IPS-NIHi7 (cell line): ENCODE measurements around the gene FXN.
"Not testable (repeated sequence)": the region's sequence is repeated elsewhere in the genome, so short reads cannot be mapped to it uniquely, and the experiment has no call there.

ENCODE experiments used
- DNase-seq: peaks from one replicate; pipeline ENCODE4 v3.0.0; 2012; ENCODE audit warnings: mixed read lengths; ENCODE audit errors: extremely low spot score

Gene FXN

DNA sequence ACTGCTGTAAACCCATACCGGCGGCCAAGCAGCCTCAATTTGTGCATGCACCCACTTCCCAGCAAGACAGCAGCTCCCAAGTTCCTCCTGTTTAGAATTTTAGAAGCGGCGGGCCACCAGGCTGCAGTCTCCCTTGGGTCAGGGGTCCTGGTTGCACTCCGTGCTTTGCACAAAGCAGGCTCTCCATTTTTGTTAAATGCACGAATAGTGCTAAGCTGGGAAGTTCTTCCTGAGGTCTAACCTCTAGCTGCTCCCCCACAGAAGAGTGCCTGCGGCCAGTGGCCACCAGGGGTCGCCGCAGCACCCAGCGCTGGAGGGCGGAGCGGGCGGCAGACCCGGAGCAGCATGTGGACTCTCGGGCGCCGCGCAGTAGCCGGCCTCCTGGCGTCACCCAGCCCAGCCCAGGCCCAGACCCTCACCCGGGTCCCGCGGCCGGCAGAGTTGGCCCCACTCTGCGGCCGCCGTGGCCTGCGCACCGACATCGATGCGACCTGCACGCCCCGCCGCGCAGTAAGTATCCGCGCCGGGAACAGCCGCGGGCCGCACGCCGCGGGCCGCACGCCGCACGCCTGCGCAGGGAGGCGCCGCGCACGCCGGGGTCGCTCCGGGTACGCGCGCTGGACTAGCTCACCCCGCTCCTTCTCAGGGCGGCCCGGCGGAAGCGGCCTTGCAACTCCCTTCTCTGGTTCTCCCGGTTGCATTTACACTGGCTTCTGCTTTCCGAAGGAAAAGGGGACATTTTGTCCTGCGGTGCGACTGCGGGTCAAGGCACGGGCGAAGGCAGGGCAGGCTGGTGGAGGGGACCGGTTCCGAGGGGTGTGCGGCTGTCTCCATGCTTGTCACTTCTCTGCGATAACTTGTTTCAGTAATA is at the start of gene FXN:
Gene FXN, plus strand, starts transcription at position 315 of the 871 bp plus-strand sequence. Its CDS starts 31 bp downstream, at position 346.
- DNase-seq = peak; percentile 93

DNA sequence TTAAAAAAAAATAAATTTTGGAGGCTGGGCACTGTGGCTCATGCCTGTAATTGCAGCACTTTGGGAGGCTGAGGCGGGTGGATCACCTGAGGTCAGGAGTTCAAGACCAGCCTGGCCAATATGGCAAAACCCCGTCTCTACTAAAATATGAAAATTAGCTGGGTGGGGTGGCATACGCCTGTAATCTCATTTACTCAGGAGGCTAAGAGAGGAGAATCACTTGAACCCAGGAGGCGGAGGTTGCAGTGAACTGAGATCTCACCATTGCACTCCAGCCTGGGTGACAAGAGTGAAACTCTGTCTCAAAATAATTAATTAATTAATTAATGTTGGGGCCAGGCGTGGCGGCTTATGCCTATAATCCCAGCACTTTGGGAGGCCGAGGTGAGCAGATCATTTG is 48.6 kb upstream of the FXN start:
- not testable (repeated sequence) for DNase-seq

DNA sequence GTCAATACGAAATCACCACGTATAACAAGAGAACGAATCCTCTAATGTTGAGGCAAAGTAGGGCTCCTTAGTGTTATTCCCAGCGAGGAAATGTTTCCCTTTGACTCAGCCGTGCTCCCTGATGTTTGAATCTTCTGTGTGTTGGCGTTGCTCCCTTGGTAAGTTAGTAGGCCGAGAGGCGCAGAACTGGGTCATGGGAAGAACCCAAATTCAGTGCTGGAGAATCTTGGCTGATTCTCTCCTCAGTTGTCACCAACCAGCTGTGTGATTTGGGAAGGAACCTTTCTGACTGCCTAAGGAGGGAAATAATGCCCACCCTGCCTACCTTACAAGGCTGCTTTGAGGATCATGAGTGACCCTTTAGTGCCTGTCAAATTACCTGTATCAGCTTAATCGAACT is 44.1 kb upstream of the FXN start:
- DNase-seq = no peak

DNA sequence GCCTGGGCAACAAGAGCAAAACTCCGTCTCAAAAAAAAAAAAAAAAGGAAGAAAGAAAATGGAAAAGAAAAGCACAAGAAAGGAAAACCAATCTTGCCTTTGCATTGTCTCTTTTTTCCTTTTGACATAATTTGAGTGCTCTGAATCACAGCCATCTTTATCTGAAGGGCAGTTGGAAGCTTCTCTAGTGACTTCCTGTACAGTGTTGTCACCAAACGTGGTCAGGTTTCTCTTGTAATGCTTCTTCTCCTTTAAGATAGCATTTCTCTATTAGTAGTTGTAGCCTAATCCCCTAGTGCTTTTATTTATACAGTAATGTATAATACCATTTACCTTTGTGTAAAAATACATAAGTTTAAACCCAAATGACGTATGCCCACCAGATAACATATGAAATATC is 39.8 kb upstream of the FXN start:
- no peak for DNase-seq

DNA sequence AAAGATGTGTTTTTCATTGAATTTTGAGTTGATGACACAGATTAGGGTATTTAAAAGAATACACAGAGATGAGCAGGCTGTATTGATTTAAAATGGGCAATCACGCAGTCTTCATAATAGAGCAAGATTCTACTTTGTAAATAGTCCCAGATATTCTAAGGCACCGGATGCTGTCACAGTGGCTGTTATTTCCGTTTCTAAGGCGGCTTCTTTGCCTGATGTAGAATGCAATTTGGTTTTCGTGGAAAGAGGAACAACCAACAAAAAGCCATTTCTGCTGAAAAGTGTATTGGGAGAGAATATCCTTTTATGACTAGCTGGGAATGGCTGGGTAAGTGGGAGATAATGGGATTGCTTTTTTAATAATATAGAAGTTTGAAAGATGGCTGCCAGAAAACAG is 39.1 kb upstream of the FXN start:
- no peak for DNase-seq

DNA sequence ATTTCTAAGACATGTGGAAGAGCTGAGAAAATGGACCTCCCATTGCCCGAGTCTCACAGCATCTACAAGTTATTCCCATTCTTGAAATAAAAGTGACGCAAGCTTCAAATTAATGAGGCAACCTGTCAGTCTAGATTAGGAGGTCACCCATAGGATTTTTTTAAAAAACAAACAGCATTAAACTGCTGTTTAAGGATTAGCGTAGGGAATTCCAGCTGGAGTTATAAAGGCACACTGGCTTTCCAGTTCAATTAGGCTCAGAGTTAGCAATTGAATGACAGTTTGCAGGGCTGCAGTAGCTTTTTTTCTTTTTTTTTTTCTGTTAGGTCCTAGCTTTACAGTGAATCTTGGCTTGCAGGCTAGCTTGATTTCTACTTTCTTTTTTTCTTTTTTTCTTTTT is 37.9 kb upstream of the FXN start:
- DNase-seq = no peak

DNA sequence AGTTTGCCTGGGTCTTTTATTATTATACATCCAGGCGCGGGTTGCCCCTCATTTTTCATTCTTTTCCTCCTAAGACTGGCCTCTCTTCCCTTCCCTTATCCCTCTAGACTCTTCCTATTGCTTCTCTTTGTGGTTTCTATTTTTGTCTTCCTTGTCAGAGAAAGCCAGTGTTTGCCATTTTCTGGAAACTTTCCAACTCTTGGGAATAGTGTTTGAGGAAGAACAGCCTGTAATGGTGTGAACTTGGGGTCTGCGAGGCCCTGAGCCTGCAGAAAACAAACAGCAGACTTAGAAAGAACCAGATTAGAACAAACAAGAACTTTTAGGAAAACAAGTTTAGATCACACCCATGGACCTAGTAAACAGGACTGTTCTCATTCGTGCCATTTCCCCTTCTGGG is 37.2 kb upstream of the FXN start:
- no peak for DNase-seq

DNA sequence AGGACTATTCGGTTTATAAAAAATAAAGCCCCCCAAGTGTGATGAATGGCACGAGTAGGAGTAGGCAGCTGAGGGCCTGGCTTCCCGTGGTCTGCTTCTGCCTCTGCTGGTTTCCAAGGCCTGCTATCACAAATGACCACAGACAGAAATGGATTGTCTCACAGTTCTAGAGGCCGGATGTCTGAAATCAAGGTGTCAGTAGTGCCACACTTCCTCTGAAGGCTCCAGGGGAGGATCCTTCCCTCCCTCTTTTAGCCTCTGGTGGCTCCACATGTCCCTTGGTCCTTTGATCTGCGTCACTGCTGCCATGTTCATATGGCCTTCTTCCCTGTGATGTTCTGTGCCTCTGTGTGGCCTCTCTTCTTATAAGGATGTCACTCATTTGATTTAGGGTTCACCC is 36.7 kb upstream of the FXN start:
- DNase-seq = no peak

DNA sequence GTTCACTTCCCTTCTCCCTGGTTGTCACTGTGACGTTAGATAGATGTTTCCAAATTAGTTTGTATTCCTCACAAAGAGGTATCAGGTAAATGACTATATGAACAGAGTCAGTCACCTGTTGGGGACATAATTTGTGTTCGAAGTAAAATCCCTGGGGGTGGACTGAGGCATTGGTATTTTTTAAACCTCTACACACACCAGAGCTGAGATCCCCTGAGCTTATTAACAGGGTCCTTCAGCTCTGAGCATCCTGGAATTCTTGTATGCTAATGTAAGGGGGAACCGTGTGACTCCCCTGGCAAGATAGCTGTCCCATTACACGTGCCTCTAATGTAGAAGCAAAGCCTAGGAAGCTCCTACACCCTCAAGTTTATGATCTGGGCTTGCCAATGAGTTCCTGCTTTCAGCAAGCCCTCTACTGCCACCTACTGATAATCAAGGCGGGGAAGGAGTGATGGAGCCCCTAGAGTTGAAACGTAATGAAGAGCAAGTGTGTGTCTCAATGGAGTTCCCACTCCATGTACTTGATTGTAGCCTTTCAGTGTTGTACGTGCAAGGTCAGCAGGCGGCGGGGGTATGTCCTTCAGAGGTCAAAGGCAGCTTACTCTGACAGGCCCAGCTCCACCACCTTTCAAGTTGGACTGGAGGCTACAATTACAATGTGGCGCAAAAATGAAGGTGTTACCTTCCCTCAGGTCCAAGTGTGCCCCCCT is 36.0 kb upstream of the FXN start:
- peak; percentile 85 for DNase-seq

DNA sequence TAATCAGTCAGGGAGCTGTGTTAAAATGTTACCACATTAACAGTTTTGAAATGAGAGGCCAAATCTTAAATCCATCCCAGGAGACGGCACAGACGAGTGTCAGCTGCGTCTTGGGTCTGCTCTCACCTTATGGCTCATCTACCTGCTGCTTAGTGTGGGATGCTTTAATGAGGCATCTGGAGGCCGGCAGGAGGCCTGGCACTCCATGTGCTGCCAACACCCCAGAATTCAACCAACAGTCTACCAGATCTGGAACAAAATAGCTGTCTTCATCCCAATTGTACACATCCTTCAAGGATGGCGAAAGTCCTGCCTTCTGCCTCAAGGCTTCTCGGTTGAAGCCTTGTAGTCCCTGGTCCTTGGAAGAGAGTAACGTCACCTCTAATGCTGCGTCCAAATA is 33.6 kb upstream of the FXN start:
- DNase-seq = no peak

DNA sequence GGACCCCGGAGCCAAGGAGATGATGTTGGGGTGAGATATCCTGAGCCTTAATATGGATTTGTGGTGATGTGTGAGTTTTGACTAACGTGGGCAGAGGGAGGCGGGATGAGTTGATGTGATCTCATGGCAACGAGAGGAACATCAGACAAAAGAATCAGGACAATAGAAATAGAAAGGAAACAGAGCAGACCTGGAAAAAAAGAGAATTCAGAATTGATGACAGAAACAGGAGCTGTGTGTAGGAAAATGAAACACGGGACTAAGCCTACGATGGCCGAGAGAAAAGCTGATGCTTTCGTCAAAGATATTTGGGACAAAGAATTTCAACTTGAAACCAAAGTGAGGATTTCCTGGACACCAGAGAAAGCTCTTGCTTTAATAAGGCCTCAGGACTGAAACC is 32.5 kb upstream of the FXN start:
- DNase-seq = no peak

DNA sequence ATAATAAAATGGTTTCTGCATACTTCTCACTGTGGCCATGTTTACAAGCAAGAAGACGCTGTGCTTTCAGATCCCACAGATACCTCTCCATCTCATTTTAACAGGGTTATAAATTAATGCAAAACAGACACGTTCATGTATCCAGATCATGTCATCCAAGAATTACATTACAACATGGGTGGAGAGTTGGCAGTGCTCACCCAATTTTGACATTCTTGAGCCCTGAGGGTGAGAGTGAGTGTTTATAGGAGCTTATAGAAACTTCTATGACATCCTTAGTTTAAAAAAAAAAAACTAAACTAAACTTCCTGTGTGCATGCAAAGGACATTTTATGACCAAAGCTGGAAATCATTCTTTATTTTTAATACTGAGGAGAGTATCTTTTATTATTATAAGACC is 30.7 kb upstream of the FXN start:
- DNase-seq = no peak

DNA sequence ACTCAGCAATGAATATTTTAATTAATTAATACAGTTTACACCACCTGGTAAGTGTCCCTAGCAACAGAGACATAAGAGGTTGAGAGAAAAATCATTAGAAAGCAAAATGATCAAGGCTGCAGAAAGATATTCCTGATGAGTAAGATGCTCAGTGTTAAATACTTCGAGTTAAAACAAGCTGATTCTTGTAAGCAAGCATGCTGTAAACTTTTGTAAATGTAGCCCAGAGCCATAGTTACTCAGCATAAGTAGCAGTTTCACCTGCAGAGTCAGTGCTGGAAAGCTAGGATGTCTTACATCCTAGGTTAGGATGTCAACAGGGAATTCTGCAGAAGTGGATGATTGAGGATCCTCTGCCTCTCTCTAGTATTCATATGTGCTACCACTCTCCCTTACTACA is 25.8 kb upstream of the FXN start:
- no peak for DNase-seq

DNA sequence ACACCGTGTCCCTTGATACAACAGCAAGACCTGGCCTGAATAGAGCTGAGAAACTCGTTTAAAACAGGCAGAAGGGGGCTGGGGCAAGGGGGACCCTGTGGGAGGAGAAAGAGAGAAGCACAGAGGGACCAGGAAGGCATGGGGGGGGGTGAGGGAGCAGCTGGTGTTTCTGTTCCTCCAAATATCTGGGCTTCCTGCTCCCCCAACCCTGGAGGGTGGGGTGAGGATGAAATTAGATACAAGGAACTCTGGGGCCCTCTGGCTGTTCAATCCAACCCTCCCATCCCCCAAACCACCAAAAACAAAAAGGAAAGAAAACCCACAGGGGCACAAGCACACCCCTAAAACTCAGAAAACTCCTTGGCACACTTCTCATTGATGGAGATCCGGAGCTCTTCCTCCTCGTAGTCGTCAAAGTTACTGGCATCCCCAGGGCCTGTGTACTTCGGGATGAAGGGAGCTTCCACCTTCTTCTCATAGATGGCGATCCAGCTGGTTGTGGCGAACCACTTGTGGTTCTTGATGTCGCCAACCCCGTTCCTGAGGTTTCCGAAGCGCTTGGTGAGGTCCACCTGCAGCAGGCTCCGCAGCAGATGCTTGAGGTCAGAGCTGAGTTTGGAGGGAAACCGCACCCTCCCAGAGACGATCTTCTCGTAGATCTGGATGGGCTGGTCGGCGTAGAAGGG is 22.7 kb upstream of the FXN start:
- no peak for DNase-seq

DNA sequence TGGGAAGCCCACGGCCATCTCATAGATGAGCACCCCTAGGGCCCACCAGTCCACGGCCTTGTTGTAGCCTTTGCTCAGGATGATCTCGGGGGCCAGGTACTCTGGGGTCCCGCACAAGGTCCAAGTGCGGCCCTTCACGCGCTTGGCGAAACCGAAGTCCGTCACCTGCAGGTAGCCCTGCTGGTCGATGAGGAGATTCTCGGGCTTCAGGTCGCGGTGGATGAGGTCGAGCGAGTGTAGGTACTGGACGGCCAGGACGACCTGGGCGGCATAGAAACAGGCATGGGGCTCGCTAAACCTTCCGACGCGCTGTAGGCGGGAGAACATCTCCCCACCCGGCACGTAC is 22.2 kb upstream of the FXN start:
- no peak for DNase-seq

DNA sequence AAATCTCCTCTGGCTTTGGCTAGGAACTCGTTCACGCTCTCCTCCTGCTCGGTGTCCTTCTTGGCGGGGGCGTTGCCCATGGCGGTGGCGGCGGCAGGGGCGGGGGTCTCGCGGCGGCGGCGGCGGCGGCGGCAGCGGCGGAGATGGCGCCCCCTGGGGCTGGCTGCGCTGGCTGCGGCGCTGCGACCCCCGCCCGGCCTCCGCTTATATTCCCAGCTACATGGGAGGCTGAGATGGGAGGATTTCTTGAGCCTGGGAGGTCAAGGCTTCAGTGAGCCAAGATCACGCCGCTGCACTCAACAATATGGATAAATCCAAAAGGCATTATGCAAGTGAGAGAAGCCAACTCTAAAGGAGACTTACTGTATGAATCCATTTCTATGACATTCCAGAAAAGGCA is 21.5 kb upstream of the FXN start, which contains the start of gene PRKACG:
Gene PRKACG, minus strand, starts transcription at position 101 of the 400 bp plus-strand sequence. Its CDS starts 21 bp downstream, at position 80.
- DNase-seq = no peak

DNA sequence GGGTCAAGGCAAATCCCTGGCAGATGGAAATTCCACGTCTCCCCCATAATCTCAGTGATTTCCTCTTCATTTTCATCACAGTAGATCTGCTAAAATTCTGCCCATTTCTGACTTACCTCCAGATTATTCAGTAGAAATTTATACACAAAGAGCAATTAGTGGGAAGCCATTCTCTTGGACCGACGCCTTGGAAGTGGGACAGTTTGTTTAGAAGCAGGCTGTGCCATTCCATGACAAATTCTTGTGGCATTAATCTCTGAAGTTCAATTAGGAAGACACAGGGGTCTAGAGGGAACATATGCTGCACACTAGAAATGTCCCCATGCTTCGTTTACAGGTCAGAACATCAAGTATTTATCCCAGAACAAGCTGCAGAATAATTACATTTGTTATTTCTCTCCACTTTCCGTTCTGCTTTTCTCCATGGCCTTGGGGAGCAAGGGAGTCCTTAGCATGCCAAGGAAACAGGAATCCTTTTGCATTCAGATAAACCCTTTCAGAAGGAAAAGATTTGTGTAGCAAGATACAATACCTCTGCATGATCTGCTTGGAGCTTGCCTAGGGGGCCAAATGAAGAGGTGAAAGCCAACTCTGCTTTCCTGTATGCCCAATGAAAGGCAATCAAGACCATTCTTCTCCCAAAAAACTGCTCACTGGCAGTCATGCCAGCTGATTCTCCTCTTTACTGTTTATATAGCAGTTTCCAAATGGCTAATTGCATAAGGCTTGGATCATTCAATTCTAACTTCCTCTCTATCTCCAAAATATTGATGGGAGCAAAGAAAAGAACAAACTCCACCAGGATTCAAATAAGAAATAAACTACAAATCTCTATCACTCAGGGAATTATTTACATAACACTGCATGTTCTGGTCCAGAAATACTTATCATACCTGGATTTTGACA is 19.1 kb upstream of the FXN start:
- DNase-seq = no peak

DNA sequence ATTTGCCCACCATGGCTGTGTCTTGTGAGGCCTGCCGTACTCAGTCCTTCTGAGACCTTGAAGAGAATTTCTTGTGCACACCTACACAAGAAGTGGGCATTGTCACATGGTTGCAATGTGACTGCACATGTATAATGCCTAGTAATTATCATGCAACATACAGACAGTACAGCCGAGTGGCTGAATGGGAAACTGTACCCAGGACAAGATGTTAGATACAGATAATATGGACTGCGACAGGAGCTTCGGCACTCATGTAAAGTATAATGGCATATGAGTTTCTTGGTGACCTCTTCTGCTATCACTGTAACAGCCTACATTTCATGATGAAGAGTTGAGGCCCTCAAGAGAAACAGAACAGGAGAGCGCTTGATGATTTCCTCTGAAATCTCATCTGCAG is 16.8 kb upstream of the FXN start:
- no peak for DNase-seq

DNA sequence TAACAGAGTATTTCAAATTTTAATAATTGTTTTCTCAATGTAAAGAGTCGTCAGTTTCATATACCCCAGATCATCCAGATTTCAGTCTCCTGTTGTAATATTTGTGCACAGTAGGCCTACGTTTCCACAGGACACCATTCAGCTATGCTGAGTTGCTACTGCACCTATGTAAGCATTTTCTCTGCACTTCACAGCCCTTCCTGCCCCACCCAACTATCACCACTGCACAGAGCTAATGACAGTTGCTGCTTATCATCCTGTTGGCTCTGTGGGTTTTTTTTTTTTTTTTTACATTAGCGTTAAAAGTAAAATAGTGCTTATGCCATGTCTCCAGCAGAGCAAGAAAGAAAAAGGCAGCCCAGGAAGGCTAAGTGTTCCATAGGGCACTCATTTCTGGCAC is 15.7 kb upstream of the FXN start:
- DNase-seq = no peak

DNA sequence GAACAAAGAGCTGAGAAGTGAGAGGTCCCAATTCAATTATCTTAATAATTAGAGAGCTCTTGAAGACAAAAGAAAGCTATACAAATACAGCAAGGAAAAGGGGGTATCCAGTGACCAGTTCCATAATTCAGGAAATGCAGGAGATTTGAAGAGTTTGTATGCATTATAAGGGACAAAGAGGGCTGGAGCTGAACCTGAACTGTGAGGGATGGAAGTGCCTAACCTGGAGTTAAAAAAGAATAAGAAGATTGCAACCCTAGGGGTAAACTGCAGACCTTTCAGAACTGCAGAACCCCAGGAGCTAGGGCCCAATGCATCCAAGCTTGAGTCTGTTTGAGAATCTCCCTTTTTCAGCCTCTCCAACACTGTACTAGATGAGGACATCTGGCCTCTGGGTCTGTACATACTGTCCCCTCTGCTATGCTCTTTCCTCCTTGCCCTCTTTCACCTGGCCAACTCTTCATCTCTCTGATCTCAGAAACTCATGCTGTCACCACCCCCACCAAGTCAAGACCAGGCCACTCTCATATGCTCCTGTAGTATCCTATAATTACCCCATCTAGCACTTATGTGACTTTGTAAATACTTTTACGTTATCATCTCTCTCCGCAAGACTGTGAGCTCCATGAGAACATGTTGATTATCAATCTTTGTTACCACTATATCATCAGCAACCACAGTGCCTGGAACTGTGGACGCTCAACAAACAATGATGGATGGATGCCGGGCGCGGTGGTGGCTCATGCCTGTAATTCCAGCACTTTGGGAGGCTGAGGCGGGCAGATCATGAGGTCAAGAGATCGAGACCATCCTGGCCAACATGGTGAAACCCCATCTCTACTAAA is 15.0 kb upstream of the FXN start:
- no peak for DNase-seq

DNA sequence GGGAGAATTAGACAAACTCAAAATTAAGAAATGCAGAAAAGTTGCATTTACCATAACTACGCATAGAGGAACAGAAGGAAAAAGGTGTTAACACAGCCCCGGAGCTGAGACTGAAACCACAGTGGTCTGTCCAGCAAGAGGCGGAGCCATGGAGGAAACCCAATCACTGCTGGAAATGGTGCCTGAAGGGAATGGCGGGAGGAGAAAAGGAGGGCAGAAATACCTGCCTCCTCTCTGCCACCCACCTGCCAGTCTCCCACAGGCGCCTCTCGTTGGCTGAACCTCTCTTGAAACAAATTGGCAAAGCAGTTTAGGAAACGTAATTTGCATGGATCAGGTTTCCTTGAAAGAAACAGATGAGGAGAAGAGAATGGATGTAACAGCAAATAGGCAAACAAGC is 11.9 kb upstream of the FXN start:
- DNase-seq = peak; percentile 61
